ENCODE data around the gene IRAK3. TPM values are rescaled to one million over a fixed set of nuclear protein-coding genes. Genes with fewer than 3 reads are reported as not detected.
"Not testable (repeated sequence)": the region's sequence is repeated elsewhere in the genome, so short reads cannot be mapped to it uniquely, and the experiment has no call there.

The IRAK3 gene
- total RNA-seq, 3 donors from 2014 or later (not counting 1 experiment from before 2014, with no cell fraction given) = 3.7 to 9.9 (median 9.2) TPM

DNA sequence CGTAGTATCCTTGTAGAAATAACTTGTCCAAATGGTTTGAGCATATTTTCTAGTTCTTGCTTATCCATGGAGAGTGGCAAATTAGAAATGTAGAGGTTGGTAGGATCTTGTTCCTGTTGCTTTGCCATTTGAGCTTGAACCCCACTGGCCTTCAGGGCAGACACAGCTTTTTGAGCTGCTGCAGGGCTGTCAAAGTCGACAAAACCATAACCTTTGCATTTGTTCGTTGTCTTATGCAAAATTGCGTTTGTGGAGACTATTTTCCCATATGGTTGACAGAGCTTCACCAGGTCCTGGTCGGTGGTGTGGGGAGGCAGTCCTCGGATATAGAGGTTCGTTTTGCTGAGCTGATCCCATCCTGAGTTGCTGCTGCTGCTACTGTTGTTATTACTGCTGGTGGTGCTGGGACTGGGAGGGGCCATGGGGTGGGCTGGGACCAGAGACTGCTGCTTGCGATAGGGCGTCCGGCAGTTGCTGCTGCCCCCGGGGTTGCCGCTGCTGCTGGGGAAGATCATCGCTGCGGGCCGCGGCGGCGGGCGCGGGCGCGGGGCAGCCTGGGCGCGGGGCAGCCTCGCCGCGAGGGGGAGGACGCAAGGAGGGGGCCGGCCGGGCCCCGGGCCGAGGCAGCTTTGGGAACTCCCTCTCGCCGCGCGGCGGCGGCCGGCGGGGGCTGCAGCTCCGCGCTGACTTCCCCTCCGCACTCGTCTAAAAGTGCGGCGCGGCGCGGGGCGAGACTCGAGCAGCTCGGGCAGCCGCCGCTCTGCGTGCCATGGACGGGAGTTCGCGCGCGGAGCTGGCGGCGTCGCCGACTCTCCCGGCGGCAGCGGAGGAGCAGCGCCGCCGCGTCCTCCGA lies 46.0 kb downstream of the IRAK3 start:
- not testable (repeated sequence) for H3K9me3 ChIP-seq (ENCODE audit: control insufficient read depth, insufficient read depth, low read length); H3K27me3 ChIP-seq (ENCODE audit: control insufficient read depth, insufficient read depth, low read length); H3K36me3 ChIP-seq (ENCODE audit: control insufficient read depth, insufficient read depth, low read length); H3K4me1 Mint-ChIP-seq; H3K9me3 Mint-ChIP-seq; H3K36me3 Mint-ChIP-seq; H3K27ac Mint-ChIP-seq
- H3K4me3 ChIP-seq (ENCODE audit: low read length) = peak overlapping the region; percentile 34
- 3% methylated on average over 72 of the region's 72 CpGs for WGBS (ENCODE audit: insufficient coverage)
- peaks cover 12% of the 10 kb centered on the region for H3K4me1 ChIP-seq (ENCODE audit: control insufficient read depth, insufficient read depth, low read length)
- intact Hi-C loops (cut with micrococcal nuclease) = loop anchor here (2.0 kb wide), 1 partner anchor 66 kb away; the partner anchor contains the start of gene TMBIM4
- ATAC-seq (peak; percentile 88 to 92 (median 91)), DNase-seq (peak; percentile 39 to 54)
- Mint-ChIP-seq H3K4me3 (peak overlapping the region; percentile 76), H3K27me3 (ENCODE audit: low read depth in 2 of 2) (peaks cover 8 to 25% of the 10 kb centered on the region in 2 donors)
- H3K27ac ChIP-seq (ENCODE audit: low read length) = peak overlapping the region; percentile 37

DNA sequence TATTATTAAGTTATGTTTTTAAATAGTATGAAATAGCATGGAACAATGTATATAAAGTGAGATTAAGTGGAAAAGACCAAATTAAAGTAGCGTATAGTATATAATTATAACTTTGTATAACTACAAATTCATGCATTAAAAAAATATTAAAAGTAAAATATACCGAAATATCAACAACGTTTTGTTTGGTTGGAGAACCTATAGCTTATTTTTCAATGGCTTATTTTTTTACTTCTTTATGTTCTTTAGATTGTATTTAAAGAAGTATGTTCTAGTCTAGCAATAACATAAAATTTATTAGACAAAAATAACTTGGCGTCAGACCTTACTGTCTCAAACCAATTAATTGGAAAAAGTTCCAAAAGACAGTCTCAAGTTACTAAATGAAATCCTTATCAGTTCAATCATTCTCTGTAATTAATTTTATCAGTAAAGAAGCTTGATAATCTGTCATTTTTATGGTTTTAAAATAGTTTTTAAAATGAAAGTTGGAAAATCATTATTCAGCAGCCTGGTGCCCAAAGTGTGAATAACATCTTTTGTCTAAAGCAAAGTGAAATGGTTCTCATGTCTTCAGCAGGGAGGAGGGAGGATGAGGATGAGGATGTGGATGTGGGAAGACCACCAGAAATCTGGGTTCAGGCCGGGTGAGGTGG lies 46.7 kb downstream of the IRAK3 start:
- H3K4me3 ChIP-seq (ENCODE audit: low read length) = peak overlapping the region; percentile 18

DNA sequence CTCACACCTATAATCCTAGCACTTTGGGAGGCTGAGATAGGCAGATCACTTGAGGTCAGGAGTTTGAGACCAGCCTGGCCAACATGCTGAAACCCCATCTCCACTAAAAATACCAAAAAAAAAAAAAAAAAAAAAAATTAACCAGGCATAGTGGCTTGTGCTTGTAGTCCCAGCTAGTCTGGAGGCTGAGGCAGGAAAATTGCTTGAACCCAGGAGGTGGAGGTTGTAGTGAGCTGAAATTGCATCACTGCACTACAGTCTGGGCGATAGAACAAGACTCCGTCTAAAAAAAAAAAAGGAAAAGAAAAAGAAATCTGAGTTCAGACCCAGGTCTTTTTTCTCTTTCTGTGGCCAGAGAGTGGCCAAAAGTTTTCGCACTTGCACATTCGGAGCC lies 47.3 kb downstream of the IRAK3 start:
- H3K36me3 ChIP-seq (ENCODE audit: control insufficient read depth, insufficient read depth, low read length); H3K4me1 Mint-ChIP-seq; H3K27ac Mint-ChIP-seq; H3K36me3 Mint-ChIP-seq; H3K9me3 ChIP-seq (ENCODE audit: control insufficient read depth, insufficient read depth, low read length); H3K9me3 Mint-ChIP-seq; intact Hi-C loops (cut with micrococcal nuclease); H3K4me3 ChIP-seq (ENCODE audit: low read length); ATAC-seq; H3K27ac ChIP-seq (ENCODE audit: low read length); DNase-seq; H3K27me3 ChIP-seq (ENCODE audit: control insufficient read depth, insufficient read depth, low read length): not testable (repeated sequence)
- 92% methylated on average over 4 of the region's 4 CpGs for WGBS (ENCODE audit: insufficient coverage)
- peaks cover 12% of the 10 kb centered on the region for H3K4me1 ChIP-seq (ENCODE audit: control insufficient read depth, insufficient read depth, low read length)
- H3K27me3 Mint-ChIP-seq (ENCODE audit: low read depth in 2 of 2) = peaks cover 8 to 26% of the 10 kb centered on the region in 2 donors
- peak overlapping the region; percentile 36 for H3K4me3 Mint-ChIP-seq

More for the DNA sequence above, 46.7 kb downstream of the IRAK3 start:
- intact Hi-C loops (cut with micrococcal nuclease) = loop anchor here (2.0 kb wide), 1 partner anchor 67 kb away; the partner anchor contains the start of gene TMBIM4
- Histone ChIP-seq H3K27ac (ENCODE audit: low read length) (no peak overlapping the region), H3K27me3 (ENCODE audit: control insufficient read depth, insufficient read depth, low read length) (no peaks in the 10 kb centered on the region), H3K36me3 (ENCODE audit: control insufficient read depth, insufficient read depth, low read length) (no peaks in the 10 kb centered on the region), H3K4me1 (ENCODE audit: control insufficient read depth, insufficient read depth, low read length) (peaks cover 12% of the 10 kb centered on the region), H3K9me3 (ENCODE audit: control insufficient read depth, insufficient read depth, low read length) (no peaks in the 10 kb centered on the region)
- H3K9me3 Mint-ChIP-seq = no peaks in the 10 kb centered on the region
- 0% methylated on average over 1 of the region's 5 CpGs for WGBS (ENCODE audit: insufficient coverage)
- peaks cover 0 to 5% of the 10 kb centered on the region in 2 donors for H3K4me1 Mint-ChIP-seq
- DNase-seq (peak in 1 of 2 donors; percentile 9), ATAC-seq (no peak)
- H3K27ac Mint-ChIP-seq = no peak overlapping the region
- no peaks in the 10 kb centered on the region for H3K36me3 Mint-ChIP-seq
- peak overlapping the region; percentile 76 for H3K4me3 Mint-ChIP-seq
- H3K27me3 Mint-ChIP-seq (ENCODE audit: low read depth in 2 of 2) = peaks cover 8 to 26% of the 10 kb centered on the region in 2 donors
- TF ChIP-seq, protein P1, sequence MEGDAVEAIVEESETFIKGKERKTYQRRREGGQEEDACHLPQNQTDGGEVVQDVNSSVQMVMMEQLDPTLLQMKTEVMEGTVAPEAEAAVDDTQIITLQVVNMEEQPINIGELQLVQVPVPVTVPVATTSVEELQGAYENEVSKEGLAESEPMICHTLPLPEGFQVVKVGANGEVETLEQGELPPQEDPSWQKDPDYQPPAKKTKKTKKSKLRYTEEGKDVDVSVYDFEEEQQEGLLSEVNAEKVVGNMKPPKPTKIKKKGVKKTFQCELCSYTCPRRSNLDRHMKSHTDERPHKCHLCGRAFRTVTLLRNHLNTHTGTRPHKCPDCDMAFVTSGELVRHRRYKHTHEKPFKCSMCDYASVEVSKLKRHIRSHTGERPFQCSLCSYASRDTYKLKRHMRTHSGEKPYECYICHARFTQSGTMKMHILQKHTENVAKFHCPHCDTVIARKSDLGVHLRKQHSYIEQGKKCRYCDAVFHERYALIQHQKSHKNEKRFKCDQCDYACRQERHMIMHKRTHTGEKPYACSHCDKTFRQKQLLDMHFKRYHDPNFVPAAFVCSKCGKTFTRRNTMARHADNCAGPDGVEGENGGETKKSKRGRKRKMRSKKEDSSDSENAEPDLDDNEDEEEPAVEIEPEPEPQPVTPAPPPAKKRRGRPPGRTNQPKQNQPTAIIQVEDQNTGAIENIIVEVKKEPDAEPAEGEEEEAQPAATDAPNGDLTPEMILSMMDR (IDR thresholded peaks at IDR 0.05) = peak; percentile 28

DNA sequence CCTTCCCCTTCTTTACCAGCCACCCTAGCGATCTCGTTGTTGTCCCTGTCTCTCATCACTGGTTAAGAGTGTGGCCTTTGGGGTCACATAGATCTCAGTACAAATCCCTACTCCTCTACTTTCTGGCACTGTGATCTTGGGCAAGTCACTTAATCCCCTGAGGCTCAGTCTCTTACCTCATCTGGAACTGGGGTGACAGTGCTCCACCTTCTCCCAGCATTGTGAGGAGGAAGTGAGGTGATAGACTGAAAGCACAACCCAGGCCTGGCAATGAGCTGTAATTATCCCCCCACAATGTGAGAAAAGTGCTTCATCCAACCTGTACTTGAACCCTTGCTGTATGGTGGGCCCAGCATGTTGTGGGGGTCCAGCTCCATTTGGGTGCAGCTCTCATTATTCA lies 48.0 kb downstream of the IRAK3 start:
- no peak overlapping the region for H3K27ac ChIP-seq (ENCODE audit: low read length)
- DNase-seq = no peak
- peak overlapping the region in 1 of 2 donors; percentile 48 for H3K27ac Mint-ChIP-seq
- no peaks in the 10 kb centered on the region for H3K36me3 Mint-ChIP-seq
- no peaks in the 10 kb centered on the region for H3K9me3 ChIP-seq (ENCODE audit: control insufficient read depth, insufficient read depth, low read length)
- TF ChIP-seq, protein P1 (IDR thresholded peaks at IDR 0.05) = no peak
- no peak for ATAC-seq
- no peaks in the 10 kb centered on the region for H3K36me3 ChIP-seq (ENCODE audit: control insufficient read depth, insufficient read depth, low read length)
- H3K27me3 Mint-ChIP-seq (ENCODE audit: low read depth in 2 of 2) = peaks cover 8 to 26% of the 10 kb centered on the region in 2 donors
- no peak overlapping the region for H3K4me3 ChIP-seq (ENCODE audit: low read length)
- no peaks in the 10 kb centered on the region for H3K27me3 ChIP-seq (ENCODE audit: control insufficient read depth, insufficient read depth, low read length)
- peaks cover 0 to 5% of the 10 kb centered on the region in 2 donors for H3K4me1 Mint-ChIP-seq
- peaks cover 12% of the 10 kb centered on the region for H3K4me1 ChIP-seq (ENCODE audit: control insufficient read depth, insufficient read depth, low read length)
- peak overlapping the region; percentile 30 for H3K4me3 Mint-ChIP-seq
- 95% methylated on average over 2 of the region's 2 CpGs for WGBS (ENCODE audit: insufficient coverage)
- no peaks in the 10 kb centered on the region for H3K9me3 Mint-ChIP-seq
- intact Hi-C loops (cut with micrococcal nuclease) = no loop called here

All from natural killer cell (primary cell).